ENCODE measurements around the gene CEMIP. TPM values are rescaled to one million over a fixed set of nuclear protein-coding genes. Genes with fewer than 3 reads are reported as not detected.

Gene CEMIP
- polyA plus RNA-seq, 3 donors: not detected

- Histone ChIP-seq H3K79me2 (ENCODE audit: insufficient read depth, low read length) (no peaks in the 10 kb centered on the region), H3K27me3 (ENCODE audit: control insufficient read depth in 2 of 2, insufficient read depth in 2 of 2, low read length in 2 of 2) (no peaks in the 10 kb centered on the region), H2AFZ (ENCODE audit: insufficient read depth, low read depth, low read length, poor library complexity, severe bottlenecking) (no peak overlapping the region), H3K36me3 (replicated peaks in 1 of 2; ENCODE audit: control insufficient read depth in 1 of 2, insufficient read depth in 2 of 2, low read length in 2 of 2) (peaks cover 34 to 82% of the 10 kb centered on the region in 2 donors), H3K4me2 (replicated peaks; ENCODE audit: extremely low read depth, low read length, poor library complexity, severe bottlenecking) (no peak overlapping the region), H4K20me1 (ENCODE audit: insufficient read depth, low read length) (no peaks in the 10 kb centered on the region), H3K9me3 (replicated peaks in 1 of 2; ENCODE audit: control insufficient read depth in 1 of 2, insufficient read depth in 1 of 2, low read length in 2 of 2) (no peaks in the 10 kb centered on the region), H3K4me3 (replicated peaks in 1 of 3; ENCODE audit: low read depth in 2 of 3, low read length in 3 of 3) (no peak overlapping the region), H3K4me1 (ENCODE audit: control insufficient read depth in 1 of 2, insufficient read depth in 2 of 2, low read length in 2 of 2) (no peaks in the 10 kb centered on the region), H3K9ac (ENCODE audit: insufficient read depth, low read length, poor library complexity, severe bottlenecking) (no peak overlapping the region), H3K27ac (ENCODE audit: low read depth in 1 of 2, low read length in 2 of 2) (no peak overlapping the region)
- DNase-seq: no peak
- intact Hi-C loops (cut with micrococcal nuclease): no loop called here
- no peak overlapping the region for H3K4me3 Mint-ChIP-seq
- WGBS (ENCODE audit: insufficient coverage): 94% methylated on average over 13 of the region's 13 CpGs
- no peak for TF ChIP-seq CTCF (IDR thresholded peaks at IDR 0.05)
- H3K9me3 Mint-ChIP-seq: peaks cover 0 to 1% (median 0%) of the 10 kb centered on the region in 7 donors
- H3K27me3 Mint-ChIP-seq (ENCODE audit: low read depth in 3 of 3): peaks cover 0 to 2% (median 0%) of the 10 kb centered on the region in 3 donors
- no peaks in the 10 kb centered on the region for H3K4me1 Mint-ChIP-seq
- no peak overlapping the region for H3K27ac Mint-ChIP-seq
- H3K36me3 Mint-ChIP-seq: peaks cover 62 to 75% of the 10 kb centered on the region in 2 donors
These were observed 169.6 kb downstream of the CEMIP start for GRCh38 chr15:80948651-80949292.

GRCh38 chr15:80949756-80950155 lies 170.6 kb downstream of the CEMIP start:
- H3K27ac ChIP-seq (ENCODE audit: low read depth in 1 of 2, low read length in 2 of 2): no peak overlapping the region
- 100% methylated on average over 1 of the region's 4 CpGs for WGBS (ENCODE audit: insufficient coverage)
- no peak overlapping the region for H3K4me2 ChIP-seq (replicated peaks; ENCODE audit: extremely low read depth, low read length, poor library complexity, severe bottlenecking)
- H3K36me3 Mint-ChIP-seq: peaks cover 59 to 70% of the 10 kb centered on the region in 2 donors
- no peak overlapping the region for H3K27ac Mint-ChIP-seq
- intact Hi-C loops (cut with micrococcal nuclease): no loop called here
- TF ChIP-seq CTCF (IDR thresholded peaks at IDR 0.05): no peak
- no peak overlapping the region for H3K4me3 Mint-ChIP-seq
- H3K4me1 ChIP-seq (ENCODE audit: control insufficient read depth in 1 of 2, insufficient read depth in 2 of 2, low read length in 2 of 2): no peaks in the 10 kb centered on the region
- no peaks in the 10 kb centered on the region for H3K4me1 Mint-ChIP-seq
- H3K9me3 ChIP-seq (replicated peaks in 1 of 2; ENCODE audit: control insufficient read depth in 1 of 2, insufficient read depth in 1 of 2, low read length in 2 of 2): no peaks in the 10 kb centered on the region
- no peak overlapping the region for H2AFZ ChIP-seq (ENCODE audit: insufficient read depth, low read depth, low read length, poor library complexity, severe bottlenecking)
- H3K9ac ChIP-seq (ENCODE audit: insufficient read depth, low read length, poor library complexity, severe bottlenecking): no peak overlapping the region
- H4K20me1 ChIP-seq (ENCODE audit: insufficient read depth, low read length): no peaks in the 10 kb centered on the region
- peaks cover 0 to 1% (median 0%) of the 10 kb centered on the region in 7 donors for H3K9me3 Mint-ChIP-seq
- H3K79me2 ChIP-seq (ENCODE audit: insufficient read depth, low read length): no peaks in the 10 kb centered on the region
- H3K27me3 ChIP-seq (ENCODE audit: control insufficient read depth in 2 of 2, insufficient read depth in 2 of 2, low read length in 2 of 2): no peaks in the 10 kb centered on the region
- peaks cover 0 to 3% (median 0%) of the 10 kb centered on the region in 3 donors for H3K27me3 Mint-ChIP-seq (ENCODE audit: low read depth in 3 of 3)
- H3K36me3 ChIP-seq (replicated peaks in 1 of 2; ENCODE audit: control insufficient read depth in 1 of 2, insufficient read depth in 2 of 2, low read length in 2 of 2): peaks cover 34 to 77% of the 10 kb centered on the region in 2 donors
- H3K4me3 ChIP-seq (replicated peaks in 1 of 3; ENCODE audit: low read depth in 2 of 3, low read length in 3 of 3): no peak overlapping the region
- no peak for DNase-seq
